HCT116 (cell line): ENCODE measurements around the gene REN.

Experiments used
- CTCF ChIP-seq, 3 experiments: fragments of 200-600 bp in 1 of 3; sonication (generic) in 1 of 3; IDR thresholded peaks in 2 of 3; conservative IDR thresholded peaks in 1 of 3; 2 replicates each; pipeline ENCODE4 v1.5.1; 2012 to 2017; ENCODE audit warnings: low read depth in 2 of 3, low read length in 2 of 3, antibody characterized with exemption in 1 of 3, borderline replicate concordance in 1 of 3, control low read depth in 1 of 3, mild to moderate bottlenecking in 1 of 3, mixed read lengths in 1 of 3, mixed run types in 1 of 3, moderate library complexity in 1 of 3; ENCODE audit not compliant: insufficient read depth in 1 of 3
- ELF1 ChIP-seq: IDR thresholded peaks from 2 replicates; pipeline ENCODE4 v1.6.1; 2012; ENCODE audit warnings: low read depth, borderline replicate concordance
- POLR2A ChIP-seq: IDR thresholded peaks from 2 replicates; pipeline ENCODE4 v1.7.0; 2011; ENCODE audit warnings: borderline replicate concordance; ENCODE audit not compliant: insufficient read depth, insufficient read length; ENCODE audit errors: extremely low read depth
- REST ChIP-seq: IDR thresholded peaks from 2 replicates; pipeline ENCODE4 v1.6.1; 2012; ENCODE audit warnings: low read depth
- SIN3A ChIP-seq: IDR thresholded peaks from 2 replicates; pipeline ENCODE4 v1.6.1; 2012; ENCODE audit warnings: low read depth
- ZNF274 ChIP-seq: fragments of 200-500 bp; sonication (Bioruptor generic); IDR thresholded peaks from 2 replicates; pipeline ENCODE4 v1.6.1; 2014; ENCODE audit warnings: mild to moderate bottlenecking, low read depth, low read length, inconsistent platforms

- TF ChIP-seq SIN3A (no peak), ELF1 (no peak), POLR2A (no peak), CTCF (IDR thresholded peaks at IDR 0.05 in 2 of 3, conservative IDR thresholded peaks at IDR 0.05 in 1 of 3; ENCODE audit: borderline replicate concordance in 1 of 3, insufficient read depth in 1 of 3, low read depth in 2 of 3, low read length in 2 of 3) (no peak), ZNF274 (no peak), REST (no peak)
Measured at GRCh38 chr1:204126956-204127355, 39.2 kb downstream of the REN start.
